ENCODE measurements around the gene SLC40A1.

SLC40A1 gene

GRCh38 chr2:189599245-189599644, 18.7 kb upstream of the SLC40A1 start:
- DNase-seq = no peak

DNA sequence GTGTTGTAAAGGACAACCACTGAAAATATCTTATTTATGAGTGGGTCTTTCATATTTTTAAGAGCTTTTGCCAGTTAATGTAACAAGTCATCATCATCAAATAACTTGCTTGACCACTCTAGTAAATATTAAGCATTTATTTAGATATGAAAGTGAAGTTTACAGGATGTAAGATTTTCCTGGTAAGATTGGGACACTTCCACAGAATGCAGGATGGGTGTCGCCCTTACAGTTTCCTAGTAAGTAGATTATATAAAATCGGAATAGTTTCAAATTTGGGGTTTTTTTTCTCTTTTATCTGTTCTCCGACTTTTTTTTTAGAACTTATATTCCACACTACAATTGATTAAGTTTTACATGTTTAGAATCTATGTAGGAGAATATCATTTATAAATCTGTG, 14.8 kb upstream of the SLC40A1 start:
- DNase-seq = no peak

- no peak for DNase-seq
These were observed 13.7 kb upstream of the SLC40A1 start for GRCh38 chr2:189594305-189594704.

DNA sequence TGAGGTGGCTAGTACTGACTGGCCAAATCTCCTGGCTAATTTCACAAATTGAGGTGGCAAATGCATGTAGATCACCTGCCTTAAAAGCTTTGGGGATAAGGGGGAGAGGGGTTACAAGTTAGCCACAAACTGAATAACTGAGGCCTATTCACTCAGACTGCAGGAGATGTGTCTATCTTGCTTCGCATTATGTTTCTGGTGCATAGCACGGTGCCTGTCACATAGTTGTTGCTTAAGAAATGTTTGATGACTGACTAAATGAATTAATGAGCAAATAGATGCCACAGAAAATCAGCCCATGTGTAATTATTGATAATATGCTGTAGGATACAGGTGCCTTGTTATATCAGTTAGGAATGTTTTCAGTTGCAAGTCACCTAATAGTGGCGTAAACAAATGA, 12.5 kb upstream of the SLC40A1 start:
- no peak for DNase-seq

GRCh38 chr2:189592353-189592984, 11.9 kb upstream of the SLC40A1 start:
- no peak for DNase-seq

GRCh38 chr2:189587780-189588179, 7.2 kb upstream of the SLC40A1 start:
- DNase-seq = no peak

- DNase-seq = no peak
These were observed 4.7 kb upstream of the SLC40A1 start for GRCh38 chr2:189585226-189585756.

- no peak for DNase-seq
These were observed 4.1 kb upstream of the SLC40A1 start for GRCh38 chr2:189584686-189585085.

- DNase-seq = no peak
These were observed 2.9 kb upstream of the SLC40A1 start for GRCh38 chr2:189583227-189584198.

GRCh38 chr2:189582809-189583192, 2.2 kb upstream of the SLC40A1 start:
- no peak for DNase-seq

GRCh38 chr2:189582140-189582808, 1.7 kb upstream of the SLC40A1 start:
- no peak for DNase-seq

DNA sequence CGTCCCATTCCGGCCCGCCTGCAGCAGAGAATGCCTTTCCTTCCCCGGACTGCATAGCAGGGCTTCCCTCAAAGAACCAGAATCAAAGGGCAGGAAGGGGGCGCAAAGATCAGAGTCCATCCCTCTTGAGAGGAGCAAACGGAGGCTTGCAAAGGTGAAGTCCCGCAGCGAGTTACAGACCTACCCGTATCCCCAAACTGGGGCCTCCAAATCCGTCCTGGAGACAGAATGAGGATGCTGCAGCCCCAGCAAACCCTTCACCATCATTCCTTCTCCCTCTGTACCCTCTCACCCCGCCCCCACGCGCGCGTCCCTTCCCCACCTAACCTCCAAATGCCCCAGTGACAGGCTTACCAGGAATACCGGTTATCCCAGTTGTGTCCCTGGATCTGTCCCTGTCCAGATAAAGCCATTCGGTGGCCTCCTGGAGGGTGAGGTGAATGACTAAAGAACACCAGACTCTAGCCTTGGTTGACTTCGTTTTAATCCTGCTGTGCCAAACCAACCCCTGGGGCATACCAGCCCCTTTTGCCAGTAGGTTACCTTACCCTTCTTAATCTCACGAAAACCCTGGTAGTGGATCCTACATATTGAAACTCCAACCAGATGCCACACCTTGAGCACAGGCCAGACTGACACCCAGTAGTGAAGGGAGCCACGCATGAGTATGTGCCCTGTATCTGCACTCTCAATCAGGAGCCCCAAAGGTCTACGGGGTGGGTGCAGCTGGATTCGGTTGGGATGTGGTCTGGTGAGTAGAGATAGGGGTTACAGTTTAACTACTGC, 961 bp upstream of the SLC40A1 start:
- no peak for DNase-seq

GRCh38 chr2:189580241-189580651, 340 bp downstream of the SLC40A1 start:
- DNase-seq = no peak

DNA sequence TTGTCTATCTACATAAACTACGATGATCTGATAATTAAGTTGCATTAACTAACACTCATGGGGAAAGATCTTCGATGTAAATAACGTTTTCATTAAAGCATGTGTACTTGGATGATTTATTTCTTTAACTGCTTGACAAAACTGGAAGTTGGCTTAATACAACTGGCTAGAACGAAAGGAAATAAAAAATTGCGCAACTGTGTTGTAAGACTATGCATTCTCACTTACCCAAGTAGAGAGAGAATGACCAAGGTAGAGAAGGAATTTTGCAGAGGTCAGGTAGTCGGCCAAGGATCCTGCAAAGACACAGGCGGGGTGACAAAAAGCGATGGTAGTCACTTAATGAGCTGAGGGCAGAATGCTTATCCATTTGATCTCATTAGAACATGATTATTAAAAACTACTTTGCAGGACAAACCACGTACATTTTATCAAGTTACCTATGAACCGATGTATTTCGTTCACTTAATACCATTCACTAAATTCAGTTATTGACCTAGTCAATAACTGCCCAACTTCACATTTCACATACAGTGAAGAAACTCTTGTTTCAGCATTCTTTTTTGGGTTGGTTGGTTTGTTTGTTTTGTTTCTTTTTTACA, 900 bp downstream of the SLC40A1 start:
- peak; percentile 26 for DNase-seq

DNA sequence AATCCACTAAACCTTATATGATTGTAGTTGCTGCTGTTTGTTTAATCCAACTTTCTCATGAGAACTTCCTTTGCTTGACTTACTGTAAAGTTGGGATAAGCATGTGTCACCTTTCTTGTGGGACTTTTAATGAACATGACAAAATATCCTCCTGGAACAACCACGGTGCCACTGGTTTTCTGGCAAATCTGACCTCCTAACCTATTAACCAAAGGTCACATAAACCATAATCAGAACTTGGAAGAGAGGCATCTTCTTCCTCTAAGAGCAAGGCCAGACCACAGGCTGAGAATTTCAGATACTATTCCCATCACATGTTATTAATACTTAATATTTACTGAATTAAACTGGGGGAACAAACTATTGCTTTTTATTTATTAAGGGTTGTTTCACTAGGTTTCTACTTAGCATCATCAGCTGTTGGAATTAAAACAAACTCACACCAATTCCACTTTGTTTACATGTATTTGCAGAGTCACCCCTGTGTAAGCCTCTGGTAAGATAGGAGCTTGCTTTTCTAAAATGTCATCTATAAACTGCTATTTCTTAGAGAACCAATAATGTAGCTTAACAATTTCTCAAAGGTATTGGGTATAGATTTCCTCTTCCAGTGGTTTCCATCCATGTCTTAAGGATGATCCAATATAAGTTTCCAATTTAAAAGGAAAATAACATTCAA, 2.2 kb downstream of the SLC40A1 start:
- no peak for DNase-seq

- DNase-seq = no peak
These were observed 3.5 kb downstream of the SLC40A1 start for GRCh38 chr2:189577121-189577520.

DNA sequence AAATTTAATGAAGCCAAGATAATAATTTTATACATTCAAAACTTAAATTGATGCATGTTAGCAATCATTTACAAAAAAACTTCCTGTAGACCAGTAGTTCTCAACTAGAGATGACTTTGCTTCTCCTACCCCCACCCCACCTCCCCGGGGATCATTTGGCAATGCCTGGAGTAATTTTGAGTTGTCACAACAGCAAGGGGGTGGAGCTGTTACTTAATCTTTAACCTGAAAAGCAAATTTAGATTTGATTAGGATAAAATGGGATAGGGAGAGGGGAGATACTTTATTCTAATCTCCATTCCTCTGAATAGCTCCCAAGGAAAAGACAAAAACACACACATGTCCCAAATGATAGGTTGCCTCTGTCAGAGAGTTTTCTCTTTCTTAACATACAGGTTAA, 4.2 kb downstream of the SLC40A1 start:
- no peak for DNase-seq

GRCh38 chr2:189574793-189575475, 5.7 kb downstream of the SLC40A1 start:
- no peak for DNase-seq

DNA sequence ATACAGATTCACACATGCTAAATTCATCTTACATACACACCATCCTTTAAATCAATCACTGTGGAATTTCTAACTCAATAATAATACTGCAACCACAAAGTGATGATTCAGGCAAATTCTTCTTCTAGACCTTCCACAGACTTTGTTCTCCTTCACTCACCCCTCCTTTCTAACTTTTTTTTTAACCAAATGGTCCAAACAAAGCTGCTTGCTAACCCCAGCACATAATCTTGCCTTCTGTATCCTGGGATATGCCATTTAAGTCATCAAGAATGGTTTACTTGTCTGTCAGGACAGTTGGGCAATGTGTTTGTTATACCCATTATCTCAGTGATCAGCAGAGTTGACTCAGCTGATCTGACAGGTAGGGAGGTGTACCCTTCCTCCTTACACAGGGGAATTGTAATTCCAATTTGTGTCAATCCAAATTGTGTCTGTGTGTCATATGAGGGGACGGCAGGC, 10.0 kb downstream of the SLC40A1 start:
- DNase-seq = no peak

GRCh38 chr2:189569295-189569910, 11.2 kb downstream of the SLC40A1 start:
- no peak for DNase-seq

Data from KG1 (cell line).